PFSK-1 (cell line): Measurements from ENCODE around the gene ARHGEF4.

ENCODE experiments used
- POLR2AphosphoS5 ChIP-seq: IDR thresholded peaks from 2 replicates; pipeline ENCODE4 v1.6.1; 2012; ENCODE audit warnings: low read depth, mild to moderate bottlenecking, control low read depth, low read length, moderate library complexity
- TF ChIP-seq, protein P1 (sequence below), 2 experiments: IDR thresholded peaks; 2 replicates each; pipeline versions ENCODE4 v1.6.1 to v1.8.0; 2011 to 2012; ENCODE audit warnings: low read depth in 2 of 2, low read length in 2 of 2, control low read depth in 1 of 2, inconsistent platforms in 1 of 2, mild to moderate bottlenecking in 1 of 2, moderate library complexity in 1 of 2; ENCODE audit not compliant: insufficient read depth in 1 of 2

DNA sequence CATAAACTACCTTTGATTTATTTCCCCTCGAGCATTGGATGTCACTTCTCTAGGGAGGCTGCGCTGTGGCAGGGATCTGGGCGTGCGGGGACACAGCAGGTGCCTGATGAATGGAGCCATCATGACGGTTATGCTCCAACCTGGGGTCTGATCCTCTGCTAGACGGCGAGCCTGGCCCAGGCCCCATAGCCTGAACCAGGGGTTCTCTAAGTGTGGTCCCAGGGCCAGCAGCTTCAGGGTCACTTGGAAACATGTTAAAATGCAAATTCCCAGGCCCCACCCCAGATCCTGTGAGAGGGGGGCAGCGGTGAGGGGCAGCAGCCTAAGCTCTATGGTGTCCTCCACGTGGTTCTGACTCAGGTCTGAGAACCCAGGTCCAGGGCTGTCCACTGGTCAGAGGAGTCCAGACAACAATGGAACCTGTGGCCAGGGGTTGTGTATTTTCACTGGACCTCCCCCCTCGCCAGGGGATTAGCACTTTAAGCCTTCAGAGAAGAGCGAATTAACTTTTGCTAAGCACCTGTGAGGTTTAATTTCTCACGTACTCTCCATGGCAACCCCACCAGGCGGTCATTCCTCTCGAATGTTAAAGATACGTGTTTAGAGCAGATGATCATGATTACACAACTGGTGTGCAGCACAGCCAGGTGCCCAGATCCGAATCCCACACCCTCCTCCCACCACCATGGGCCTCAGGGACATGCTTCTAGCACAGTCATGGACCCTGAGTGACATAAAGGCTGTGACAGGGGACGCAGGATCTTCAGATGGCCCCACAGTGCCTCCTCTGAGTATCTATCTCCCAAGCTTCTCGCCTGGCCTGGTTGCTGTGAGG is 1.6 kb upstream of the ARHGEF4 start:
- TF ChIP-seq POLR2AphosphoS5: no peak
- TF ChIP-seq, protein P1, sequence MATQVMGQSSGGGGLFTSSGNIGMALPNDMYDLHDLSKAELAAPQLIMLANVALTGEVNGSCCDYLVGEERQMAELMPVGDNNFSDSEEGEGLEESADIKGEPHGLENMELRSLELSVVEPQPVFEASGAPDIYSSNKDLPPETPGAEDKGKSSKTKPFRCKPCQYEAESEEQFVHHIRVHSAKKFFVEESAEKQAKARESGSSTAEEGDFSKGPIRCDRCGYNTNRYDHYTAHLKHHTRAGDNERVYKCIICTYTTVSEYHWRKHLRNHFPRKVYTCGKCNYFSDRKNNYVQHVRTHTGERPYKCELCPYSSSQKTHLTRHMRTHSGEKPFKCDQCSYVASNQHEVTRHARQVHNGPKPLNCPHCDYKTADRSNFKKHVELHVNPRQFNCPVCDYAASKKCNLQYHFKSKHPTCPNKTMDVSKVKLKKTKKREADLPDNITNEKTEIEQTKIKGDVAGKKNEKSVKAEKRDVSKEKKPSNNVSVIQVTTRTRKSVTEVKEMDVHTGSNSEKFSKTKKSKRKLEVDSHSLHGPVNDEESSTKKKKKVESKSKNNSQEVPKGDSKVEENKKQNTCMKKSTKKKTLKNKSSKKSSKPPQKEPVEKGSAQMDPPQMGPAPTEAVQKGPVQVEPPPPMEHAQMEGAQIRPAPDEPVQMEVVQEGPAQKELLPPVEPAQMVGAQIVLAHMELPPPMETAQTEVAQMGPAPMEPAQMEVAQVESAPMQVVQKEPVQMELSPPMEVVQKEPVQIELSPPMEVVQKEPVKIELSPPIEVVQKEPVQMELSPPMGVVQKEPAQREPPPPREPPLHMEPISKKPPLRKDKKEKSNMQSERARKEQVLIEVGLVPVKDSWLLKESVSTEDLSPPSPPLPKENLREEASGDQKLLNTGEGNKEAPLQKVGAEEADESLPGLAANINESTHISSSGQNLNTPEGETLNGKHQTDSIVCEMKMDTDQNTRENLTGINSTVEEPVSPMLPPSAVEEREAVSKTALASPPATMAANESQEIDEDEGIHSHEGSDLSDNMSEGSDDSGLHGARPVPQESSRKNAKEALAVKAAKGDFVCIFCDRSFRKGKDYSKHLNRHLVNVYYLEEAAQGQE (IDR thresholded peaks at IDR 0.05; ENCODE audit: insufficient read depth in 1 of 2, low read depth in 2 of 2, low read length in 2 of 2): no peak
